HepG2 (cell line): Measurements from ENCODE around the gene NAPSA. TPM values are rescaled to one million over a fixed set of nuclear protein-coding genes. Genes with fewer than 3 reads are reported as not detected.

Source experiments
- ATAC-seq: fragments of 200-7000 bp; cut with Tn5 transposase; 3 replicates; pipeline ENCODE4 v1.9.1; 2020; ENCODE audit warnings: mild to moderate bottlenecking, moderate library complexity
- BruUV-seq: library from RNA; stranded (reverse); fragments of 400-500 nt; replicated peaks from 2 replicates; lab custom pipeline; 2021; lab: Mats Ljungman, UMichigan
- CTCF ChIA-PET: fragments of 300-600 bp; formaldehyde crosslinking; extraction: SDS; loops from one replicate; lab custom pipeline; 2021; ENCODE audit warnings: low total read pairs, inconsistent platforms, low intra/inter-chr PET ratio; lab: Yijun Ruan, JAX
- POLR2A ChIA-PET: fragments of 350-600 bp; sonication (Branson Sonifier 250); formaldehyde crosslinking; loops from one replicate; lab custom pipeline; 2020; ENCODE audit warnings: antibody characterized with exemption, inconsistent platforms; lab: Yijun Ruan, JAX
- DNase-seq: peaks from one replicate; pipeline ENCODE4 v3.0.0-alpha.2; 2015; ENCODE audit warnings: low spot score
- FAIRE-seq: peaks from 3 replicates; lab custom pipeline; 2011; peaks lifted over from hg19 to GRCh38; lab: Jason Lieb, UNC
- H2AFZ ChIP-seq: one replicate; pipeline ENCODE4 v1.6.1; 2011; ENCODE audit warnings: low read length, inconsistent platforms
- H3K27ac ChIP-seq: fragments of 300-600 bp; 3 replicates; pipeline ENCODE4 v1.8.0; 2011; ENCODE audit warnings: mixed run types, mild to moderate bottlenecking, mixed read lengths, low read length, inconsistent platforms; ENCODE audit not compliant: insufficient read depth; ENCODE audit errors: extremely low read length
- H3K27me3 ChIP-seq, 2 experiments: fragments of 200-600 bp in 1 of 2; 2 replicates in 1 of 2; 3 replicates in 1 of 2; pipeline versions ENCODE4 v1.6.0 to v1.8.0; 2011; ENCODE audit warnings: low read length in 2 of 2, mild to moderate bottlenecking in 2 of 2, moderate library complexity in 2 of 2, inconsistent platforms in 1 of 2; ENCODE audit not compliant: insufficient read depth in 2 of 2, control insufficient read depth in 1 of 2
- H3K36me3 ChIP-seq, 2 experiments: fragments of 200-600 bp in 1 of 2; replicated peaks in 1 of 2; 2 replicates in 1 of 2; 3 replicates in 1 of 2; pipeline versions ENCODE4 v1.5.1 to v1.8.0; 2011; ENCODE audit warnings: low read length in 2 of 2, inconsistent platforms in 1 of 2; ENCODE audit not compliant: insufficient read depth in 2 of 2, control insufficient read depth in 1 of 2
- H3K4me1 ChIP-seq: 2 replicates; pipeline ENCODE4 v1.5.1; 2012; ENCODE audit warnings: low read length, inconsistent platforms; ENCODE audit not compliant: insufficient read depth
- H3K4me2 ChIP-seq: 2 replicates; pipeline ENCODE4 v1.6.0; 2011; ENCODE audit warnings: low read depth, low read length, inconsistent platforms
- H3K4me3 ChIP-seq, 3 experiments: fragments of 200-600 bp in 1 of 3; sonication (generic), shearing (Covaris generic) in 1 of 3; replicated peaks in 1 of 3; 2 replicates each; pipeline ENCODE4 v1.5.1; 2011 to 2016; ENCODE audit warnings: low read length in 3 of 3, inconsistent platforms in 2 of 3, low read depth in 2 of 3, mild to moderate bottlenecking in 2 of 3, control low read depth in 1 of 3, mixed read lengths in 1 of 3; ENCODE audit not compliant: insufficient read depth in 1 of 3
- H3K79me2 ChIP-seq: one replicate; pipeline ENCODE4 v1.6.1; 2011; ENCODE audit warnings: low read length, inconsistent platforms; ENCODE audit not compliant: insufficient read depth
- H3K9ac ChIP-seq: 2 replicates; pipeline ENCODE4 v1.6.0; 2011; ENCODE audit warnings: mild to moderate bottlenecking, low read depth, low read length, inconsistent platforms; ENCODE audit not compliant: insufficient read depth
- H3K9me3 ChIP-seq: 2 replicates; pipeline ENCODE4 v1.5.1; 2012; ENCODE audit warnings: mild to moderate bottlenecking, low read length
- H4K20me1 ChIP-seq: 2 replicates; pipeline ENCODE4 v1.6.0; 2011; ENCODE audit warnings: inconsistent platforms, mild to moderate bottlenecking, low read length, moderate library complexity; ENCODE audit not compliant: insufficient read depth
- CTCF ChIP-seq: sonication (generic); formaldehyde crosslinking; IDR thresholded peaks from 2 replicates; pipeline ENCODE4 v1.5.0; 2020; ENCODE audit warnings: mild to moderate bottlenecking, missing genetic modification reagents, moderate library complexity
- EP300 ChIP-seq, 3 experiments: sonication (generic) in 1 of 3; formaldehyde crosslinking in 1 of 3; IDR thresholded peaks; 2 replicates each; pipeline versions ENCODE4 v1.5.1 to v1.6.1; 2011 to 2020; ENCODE audit warnings: low read depth in 2 of 3, low read length in 2 of 3, borderline replicate concordance in 1 of 3, improper control_type of control experiment in 1 of 3, mild to moderate bottlenecking in 1 of 3, missing genetic modification reagents in 1 of 3, moderate library complexity in 1 of 3
- EZH2 ChIP-seq: conservative IDR thresholded peaks from 2 replicates; pipeline ENCODE4 v1.6.1; 2012; ENCODE audit warnings: mild to moderate bottlenecking, low read depth, low read length, moderate library complexity
- HNRNPH1 ChIP-seq: fragments of 200-400 bp; formaldehyde crosslinking; optimal IDR thresholded peaks from 2 replicates; pipeline ENCODE3; 2017; ENCODE audit warnings: mild to moderate bottlenecking, low read depth, low read length
- KDM6A ChIP-seq: IDR thresholded peaks from 2 replicates; pipeline ENCODE4 v1.6.1; 2016; ENCODE audit warnings: low read depth
- KLF15 ChIP-seq: sonication (generic); formaldehyde crosslinking; IDR thresholded peaks from 2 replicates; pipeline ENCODE4 v1.8.1; 2023; ENCODE audit warnings: borderline replicate concordance, mild to moderate bottlenecking, inconsistent platforms, missing genetic modification reagents, mixed read lengths
- PHF20 ChIP-seq: sonication (generic); formaldehyde crosslinking; IDR thresholded peaks from 2 replicates; pipeline ENCODE4 v1.5.0; 2020; ENCODE audit warnings: mild to moderate bottlenecking, missing genetic modification reagents
- POLR2G ChIP-seq: fragments of 200-400 bp; formaldehyde crosslinking; IDR thresholded peaks from 2 replicates; pipeline ENCODE4 v1.6.1; 2018; ENCODE audit warnings: mild to moderate bottlenecking, low read depth, low read length, moderate library complexity
- SAP130 ChIP-seq: IDR thresholded peaks from 2 replicates; pipeline ENCODE4 v1.6.1; 2016; ENCODE audit warnings: low read depth
- TSC22D2 ChIP-seq: sonication (generic); formaldehyde crosslinking; IDR thresholded peaks from 2 replicates; pipeline ENCODE4 v1.5.1; 2020; ENCODE audit warnings: missing genetic modification reagents, mild to moderate bottlenecking, borderline replicate concordance
- ZBTB33 ChIP-seq: sonication (generic); formaldehyde crosslinking; IDR thresholded peaks from 2 replicates; pipeline ENCODE4 v1.4.0; 2020; ENCODE audit warnings: missing genetic modification reagents
- ZBTB38 ChIP-seq: sonication (generic); formaldehyde crosslinking; IDR thresholded peaks from 2 replicates; pipeline ENCODE4 v1.5.1; 2020; ENCODE audit warnings: mild to moderate bottlenecking, missing genetic modification reagents
- ZNF574 ChIP-seq: sonication (generic); formaldehyde crosslinking; IDR thresholded peaks from 2 replicates; pipeline ENCODE4 v1.4.0; 2020; ENCODE audit warnings: missing genetic modification reagents
- WGBS: methylation state at CpG from one replicate; pipeline ENCODE4 v1.1.6; 2017; ENCODE audit warnings: low lambda C conversion rate; 5-methylcytosine and 5-hydroxymethylcytosine counted together
- in situ Hi-C: cut with HindIII; loops from 2 replicates; pipeline ENCODE4 v1.10.0; 2017; ENCODE audit warnings: low pct_unique_long_range_greater_than_20kb; ENCODE audit not compliant: extremely low pct_ligation_motif_present
- intact Hi-C: fragments of 100-400 bp; cut with micrococcal nuclease; formaldehyde crosslinking; loops from one replicate; pipeline ENCODE4 v1.10.0; 2022; ENCODE audit not compliant: unreplicated experiment
- polyA plus RNA-seq, 8 experiments: library from polyadenylated mRNA; depleted of rRNA in 3 of 8; stranded (reverse) in 7 of 8; unstranded in 1 of 8; fragments of >200 nt; fragmentation: Illumina TruSeq in 4 of 8; extraction: Trizol in 4 of 8; gene quantifications; 2 replicates each; pipeline versions ENCODE4 v1.2.1 to v1.2.3, GENCODE V29; 2011 to 2016; ENCODE audit warnings: low read depth in 4 of 8, missing spikeins in 1 of 8, mixed read lengths in 1 of 8; ENCODE audit not compliant: insufficient read depth in 1 of 8
- total RNA-seq, 5 experiments: library from RNA; depleted of rRNA; stranded (reverse); fragments of >200 nt; fragmentation: Illumina TruSeq; extraction: Trizol; gene quantifications; 2 replicates each; pipeline ENCODE4 v1.2.3, GENCODE V29; 2016; ENCODE audit warnings: low read depth in 1 of 5

Gene NAPSA
- total and polyA plus RNA-seq, 2 of the 13 experiments (the other 11 are each of a cell fraction or from before 2014, with no cell fraction given), result not detected

- FAIRE-seq (peak; percentile 67), DNase-seq (peak; percentile 77), ATAC-seq (peak; percentile 72)
- Histone ChIP-seq H3K27me3 (no peaks in the 10 kb centered on the region), H3K9me3 (peaks cover 6% of the 10 kb centered on the region; the same call in 1 of the 2 replicates), H2AFZ (peak overlapping the region; percentile 9), H3K9ac (peak overlapping the region; percentile 78), H3K4me2 (peak overlapping the region; percentile 77), H3K4me1 (peaks cover 61% of the 10 kb centered on the region), H3K79me2 (no peaks in the 10 kb centered on the region), H3K27ac (peak overlapping the region; percentile 97), H4K20me1 (no peaks in the 10 kb centered on the region), H3K36me3 (no peaks in the 10 kb centered on the region), H3K4me3 (peak overlapping the region; percentile 31 to 65 (median 36); a peak in 5 of 6 replicates)
- ChIA-PET POLR2A (interaction anchor here (0.7 to 1.5 kb wide), 8 partner anchors 8 to 162 kb away, joined by 3 to 9 read pairs (median 4); partner anchors contain the start of genes JOSD2, KCNC3, NR1H2 and POLD1), CTCF (no interaction called here)
- intact Hi-C loops, result loop anchor here (1.0 kb wide), 1 partner anchor 16 kb away; no protein-coding TSS in a partner anchor
- in situ Hi-C loops, result loop anchor here (25.0 kb wide), 1 partner anchor 438 kb away; the partner anchor contains the start of gene ACP4
- BruUV-seq, result TSS peak; percentile 88
- 31% methylated on average over 9 of the region's 22 CpGs for WGBS
- TF ChIP-seq EP300 (IDR thresholded peaks at IDR 0.05; ENCODE audit: low read depth in 2 of 2, low read length in 2 of 2), result 0 out of 4 replicates have a peak, but pooled peaks of 1 of the 2 experiments have one; percentile 22
- no peak for TF ChIP-seq EP300 (CRISPR knock-in tag; IDR thresholded peaks at IDR 0.05; ENCODE audit: borderline replicate concordance)
- TF ChIP-seq ZBTB33 (CRISPR knock-in tag), result peak; percentile 10; the same call in 1 of the 2 replicates
- peak; percentile 46; the same call in 1 of the 2 replicates for TF ChIP-seq POLR2G
- no peak for TF ChIP-seq EZH2
- TF ChIP-seq ZBTB38, result peak; percentile 76
- peak; percentile 56 for TF ChIP-seq PHF20 (CRISPR knock-in tag)
- no peak for TF ChIP-seq KLF15 (CRISPR knock-in tag)
- TF ChIP-seq HNRNPH1, result no peak
- TF ChIP-seq KDM6A (CRISPR knock-in tag), result peak; percentile 18; the same call in 1 of the 2 replicates
- peak; percentile 51 for TF ChIP-seq CTCF
- peak; percentile 63; the same call in 1 of the 2 replicates for TF ChIP-seq SAP130 (CRISPR knock-in tag)
- no peak for TF ChIP-seq TSC22D2 (CRISPR knock-in tag)
- TF ChIP-seq ZNF574, result peak; percentile 53
Observed at GRCh38 chr19:50349277-50350057, 16.0 kb downstream of the NAPSA start.
